ENCODE data around the gene YEATS2.
"Not testable (repeated sequence)": the region's sequence is repeated elsewhere in the genome, so short reads cannot be mapped to it uniquely, and the experiment has no call there.

Gene YEATS2

GRCh38 chr3:183718012-183718411, 20.4 kb downstream of the YEATS2 start:
- DNase-seq = no peak

- no peak for DNase-seq
Measured at GRCh38 chr3:183725387-183725786, 27.8 kb downstream of the YEATS2 start.

- no peak for DNase-seq
Measured at GRCh38 chr3:183728204-183728603, 30.6 kb downstream of the YEATS2 start.

- no peak for DNase-seq
Measured at GRCh38 chr3:183730361-183730760, 32.8 kb downstream of the YEATS2 start.

GRCh38 chr3:183731611-183732010, 34.0 kb downstream of the YEATS2 start:
- no peak for DNase-seq

- DNase-seq = no peak
Measured at GRCh38 chr3:183733553-183733952, 36.0 kb downstream of the YEATS2 start.

- DNase-seq = no peak
Measured at GRCh38 chr3:183734750-183735494, 37.3 kb downstream of the YEATS2 start.

GRCh38 chr3:183737116-183737515, 39.5 kb downstream of the YEATS2 start:
- no peak for DNase-seq

- not testable (repeated sequence) for DNase-seq
Measured at GRCh38 chr3:183740154-183740553, 42.6 kb downstream of the YEATS2 start.

- no peak for DNase-seq
Measured at GRCh38 chr3:183743231-183743630, 45.6 kb downstream of the YEATS2 start.

GRCh38 chr3:183745300-183746098, 47.9 kb downstream of the YEATS2 start:
- no peak for DNase-seq

GRCh38 chr3:183754052-183754451, 56.5 kb downstream of the YEATS2 start:
- no peak for DNase-seq

- DNase-seq = no peak
Measured at GRCh38 chr3:183762304-183762703, 64.7 kb downstream of the YEATS2 start.

- no peak for DNase-seq
Measured at GRCh38 chr3:183764847-183765731, 67.5 kb downstream of the YEATS2 start.

GRCh38 chr3:183766107-183766506, 68.5 kb downstream of the YEATS2 start:
- no peak for DNase-seq

GRCh38 chr3:183766745-183767606, 69.4 kb downstream of the YEATS2 start:
- DNase-seq = peak; percentile 77

GRCh38 chr3:183768114-183768513, 70.5 kb downstream of the YEATS2 start:
- no peak for DNase-seq

GRCh38 chr3:183769453-183769852, 71.9 kb downstream of the YEATS2 start:
- DNase-seq = no peak

GRCh38 chr3:183774631-183775030, 77.0 kb downstream of the YEATS2 start:
- no peak for DNase-seq

GRCh38 chr3:183775781-183776180, 78.2 kb downstream of the YEATS2 start:
- no peak for DNase-seq

- not testable (repeated sequence) for DNase-seq
Measured at GRCh38 chr3:183776451-183776850, 78.9 kb downstream of the YEATS2 start.

- no peak for DNase-seq
Measured at GRCh38 chr3:183777016-183777618, 79.5 kb downstream of the YEATS2 start.

Data from CD4-positive, alpha-beta T cell treated with Interleukin-21 for 1 hour (primary cell).